HUDEP-2 (cell line): ENCODE measurements around the gene SLC28A2.
"Not testable (repeated sequence)": the region's sequence is repeated elsewhere in the genome, so short reads cannot be mapped to it uniquely, and the experiment has no call there.

Experiments
- DNase-seq, 76 experiments: peaks; one replicate each; lab custom pipeline; 2025; ENCODE audit not compliant: unreplicated experiment in 76 of 76; lab: John Stamatoyannopoulos, UW

Gene SLC28A2

GRCh38 chr15:45251888-45252287, at the start of gene SLC28A2:
Gene SLC28A2, plus strand, starts transcription at chr15:45252234. Its CDS starts 982 bp downstream, at chr15:45253216.
- DNase-seq: no peak

GRCh38 chr15:45203182-45203581, 48.9 kb upstream of the SLC28A2 start:
- no peak for DNase-seq

DNA sequence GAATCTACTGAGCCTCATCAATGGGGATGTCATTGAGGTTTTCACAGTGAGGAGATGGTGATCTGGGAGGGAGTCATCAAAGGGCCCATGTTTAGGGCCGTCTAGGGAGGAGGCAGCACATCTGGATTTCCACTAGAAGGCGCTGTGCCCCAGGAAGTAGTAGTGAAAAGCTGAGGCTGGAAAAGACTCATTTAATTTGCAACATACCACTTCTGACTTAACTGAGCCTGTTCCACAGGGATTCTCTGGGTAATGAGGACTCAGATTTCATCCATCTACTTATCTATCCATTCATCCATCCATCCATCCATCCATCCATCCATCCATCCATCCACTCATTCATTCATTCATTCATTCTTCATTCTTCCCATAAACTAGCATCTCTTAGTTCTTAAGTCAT, 46.8 kb upstream of the SLC28A2 start:
- DNase-seq: peak in 58 of 76 experiments; percentile 2 to 69 (median 34)

DNA sequence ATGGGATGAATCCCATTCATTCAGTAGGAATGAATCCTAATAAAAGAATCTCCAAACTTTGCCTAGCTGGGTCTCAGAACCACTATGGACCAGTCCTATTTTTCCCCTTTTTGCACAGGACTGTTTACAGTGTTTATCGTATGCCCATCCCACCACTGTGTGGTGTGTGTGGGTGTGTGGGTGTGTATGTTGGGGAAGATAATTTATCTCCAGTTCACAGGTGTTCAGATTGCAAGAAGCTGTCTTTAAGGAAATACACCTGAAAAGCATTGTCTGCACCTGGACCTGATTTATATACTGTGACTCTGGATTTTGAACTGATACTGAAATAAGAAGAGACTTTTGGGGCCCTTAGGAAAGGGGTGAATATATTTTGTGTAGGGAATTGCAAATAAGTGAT, 39.5 kb upstream of the SLC28A2 start:
- peak in 1 of 76 experiments; percentile 11 for DNase-seq

DNA sequence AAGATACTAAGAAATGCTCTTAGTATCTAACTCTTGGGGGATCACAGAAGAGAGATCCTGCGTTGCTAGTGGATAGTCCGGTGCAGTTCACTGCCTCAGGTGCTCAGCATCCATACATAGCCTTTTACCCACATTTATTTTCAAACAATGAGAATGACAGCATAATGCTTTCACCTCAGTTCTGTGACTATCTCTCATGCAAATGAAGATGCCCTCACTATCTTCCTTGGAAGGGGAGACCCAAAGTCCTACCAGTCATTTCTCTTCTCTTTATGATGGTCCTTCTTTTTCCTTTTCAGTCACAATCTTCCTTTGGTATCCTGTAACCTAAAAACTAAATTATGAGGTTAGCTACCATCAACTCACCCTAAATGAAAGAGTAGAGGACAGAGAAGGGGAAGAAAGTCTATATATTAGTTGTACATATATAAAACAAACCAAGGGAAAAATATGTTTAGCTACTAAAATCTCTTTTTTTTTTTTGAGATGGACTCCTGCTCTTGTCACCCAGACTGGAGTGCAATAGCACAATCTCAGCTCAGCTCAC, 30.9 kb upstream of the SLC28A2 start:
- no peak for DNase-seq

- DNase-seq: no peak
Observed at GRCh38 chr15:45221967-45222366, 30.1 kb upstream of the SLC28A2 start.

- DNase-seq: no peak
Observed at GRCh38 chr15:45224621-45225217, 27.3 kb upstream of the SLC28A2 start.

DNA sequence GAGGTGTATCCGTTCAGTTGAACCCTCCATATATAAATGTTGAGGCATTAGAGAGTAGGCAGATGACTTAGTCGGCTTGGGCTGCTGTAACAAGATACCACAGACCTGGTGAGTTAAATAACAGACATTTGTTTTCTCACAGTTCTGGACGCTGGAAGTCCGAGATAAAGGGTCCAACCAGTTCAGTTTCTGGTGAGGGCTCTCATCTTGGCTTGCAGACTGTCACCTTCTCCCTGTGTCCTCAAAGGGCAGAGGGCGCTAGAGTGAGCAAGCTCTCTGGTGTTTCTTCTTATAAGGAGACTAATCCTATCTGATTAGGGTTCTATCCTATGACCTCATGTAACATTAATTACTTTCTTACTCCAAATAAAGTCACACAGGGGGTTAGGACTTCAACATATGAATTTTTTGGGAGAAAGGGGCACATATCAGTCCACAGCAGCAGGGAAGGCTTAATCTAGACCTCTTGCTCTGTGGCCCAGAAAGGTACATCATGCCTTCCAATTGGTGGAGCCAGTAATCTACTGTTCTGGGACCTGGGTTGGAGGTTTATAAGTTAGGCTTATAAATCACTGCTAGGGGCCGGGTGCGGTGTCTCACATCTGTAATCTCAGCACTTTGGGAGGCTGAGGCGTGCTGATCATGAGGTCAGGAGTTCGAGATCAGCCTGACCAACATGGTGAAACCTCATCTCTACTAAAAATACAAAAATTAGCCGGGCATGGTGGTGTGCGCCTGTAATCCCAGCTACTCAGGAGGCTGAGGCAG, 26.3 kb upstream of the SLC28A2 start:
- peak in 5 of 76 experiments; percentile 2 to 19 (median 5) for DNase-seq

DNA sequence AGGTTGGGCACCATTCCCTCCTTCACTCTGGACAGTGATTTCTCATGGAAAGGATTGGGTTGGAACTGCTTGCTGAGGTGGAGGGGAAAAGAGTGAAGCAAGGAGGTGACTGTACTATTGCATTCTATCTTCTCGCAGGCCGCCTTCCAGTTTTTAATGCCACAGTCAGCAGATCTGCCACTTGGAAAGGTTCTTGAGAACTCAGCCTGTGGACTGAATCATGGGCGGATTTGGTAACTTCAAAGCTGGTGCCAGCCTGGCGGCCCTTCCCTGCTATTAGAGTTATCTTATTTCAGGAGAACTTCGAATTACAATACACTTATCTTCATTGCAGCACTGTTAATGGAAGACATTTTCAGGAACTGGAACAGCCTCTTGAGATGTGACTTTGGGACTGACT, 23.1 kb upstream of the SLC28A2 start:
- DNase-seq: no peak

DNA sequence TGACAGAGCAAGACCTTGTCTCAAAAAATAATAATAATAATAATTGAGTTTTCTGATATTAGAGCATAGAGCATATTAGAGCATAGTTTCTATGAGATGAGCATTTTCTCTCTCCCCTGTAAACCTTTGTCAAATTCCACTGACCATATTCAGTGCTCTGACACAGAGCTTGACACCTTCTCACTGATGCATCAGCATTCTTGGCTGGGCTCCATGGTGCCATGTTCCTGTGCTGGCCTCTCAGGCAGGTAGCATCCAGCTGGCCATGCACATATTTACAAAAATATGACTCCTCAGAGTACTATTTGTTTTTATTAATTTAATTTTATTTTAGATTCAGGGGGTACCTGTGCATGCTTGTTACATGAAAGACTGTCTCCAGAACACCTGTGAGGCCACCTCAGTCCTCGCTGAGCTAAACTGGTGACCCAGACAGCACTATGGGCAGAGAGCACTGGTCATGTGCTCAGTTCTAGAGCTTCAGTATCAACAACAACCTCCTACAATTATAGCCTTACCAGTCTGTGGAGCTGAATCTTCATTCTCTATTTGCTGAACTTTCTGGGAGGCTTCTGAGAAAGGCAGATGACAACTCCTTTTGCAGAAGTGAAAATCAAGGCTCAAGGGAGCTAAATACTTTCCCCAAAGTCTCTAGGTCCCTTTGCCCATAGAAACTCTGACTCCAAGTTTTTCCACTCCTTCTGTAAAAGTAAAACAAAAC, 21.6 kb upstream of the SLC28A2 start:
- DNase-seq: no peak

- no peak for DNase-seq
Observed at GRCh38 chr15:45231132-45231531, 20.9 kb upstream of the SLC28A2 start.

DNA sequence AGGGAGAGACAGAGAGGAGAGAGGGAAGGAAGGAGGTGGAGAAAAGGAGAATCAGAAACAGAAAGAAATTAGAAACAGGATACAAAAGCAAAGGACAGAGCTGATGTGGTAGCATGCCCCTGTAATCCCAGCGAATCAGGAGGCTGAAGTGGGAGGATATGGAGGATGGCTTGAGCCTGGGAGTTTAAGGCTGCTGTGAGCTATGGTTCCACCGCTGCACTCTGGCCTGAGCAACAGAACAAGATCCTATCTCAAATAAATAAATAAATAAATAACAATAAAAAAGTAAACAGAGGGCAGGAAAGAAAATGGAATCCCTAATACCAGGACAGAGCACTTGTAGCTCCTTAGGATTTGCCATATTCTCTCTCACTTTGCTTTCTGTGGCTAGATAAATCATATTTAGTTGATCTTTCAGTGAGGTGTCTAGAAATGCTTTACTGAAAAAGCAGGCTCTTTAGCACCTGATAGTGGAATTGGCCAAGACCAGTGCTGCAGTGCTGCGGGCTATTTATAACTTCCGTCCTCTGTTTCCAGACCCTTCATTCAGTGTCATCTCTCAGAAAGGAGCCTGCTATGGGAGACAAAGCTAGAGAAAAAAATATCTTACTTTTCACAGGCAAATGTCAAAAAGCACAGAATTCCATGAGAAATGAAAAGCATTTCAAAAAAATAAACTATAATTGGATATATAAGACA, 20.0 kb upstream of the SLC28A2 start:
- no peak for DNase-seq

GRCh38 chr15:45234562-45235235, 17.3 kb upstream of the SLC28A2 start:
- DNase-seq: no peak

GRCh38 chr15:45236806-45237205, 15.2 kb upstream of the SLC28A2 start:
- DNase-seq: not testable (repeated sequence)

- DNase-seq: peak in 1 of 76 experiments; percentile 1
Observed at GRCh38 chr15:45242289-45242688, 9.7 kb upstream of the SLC28A2 start.

DNA sequence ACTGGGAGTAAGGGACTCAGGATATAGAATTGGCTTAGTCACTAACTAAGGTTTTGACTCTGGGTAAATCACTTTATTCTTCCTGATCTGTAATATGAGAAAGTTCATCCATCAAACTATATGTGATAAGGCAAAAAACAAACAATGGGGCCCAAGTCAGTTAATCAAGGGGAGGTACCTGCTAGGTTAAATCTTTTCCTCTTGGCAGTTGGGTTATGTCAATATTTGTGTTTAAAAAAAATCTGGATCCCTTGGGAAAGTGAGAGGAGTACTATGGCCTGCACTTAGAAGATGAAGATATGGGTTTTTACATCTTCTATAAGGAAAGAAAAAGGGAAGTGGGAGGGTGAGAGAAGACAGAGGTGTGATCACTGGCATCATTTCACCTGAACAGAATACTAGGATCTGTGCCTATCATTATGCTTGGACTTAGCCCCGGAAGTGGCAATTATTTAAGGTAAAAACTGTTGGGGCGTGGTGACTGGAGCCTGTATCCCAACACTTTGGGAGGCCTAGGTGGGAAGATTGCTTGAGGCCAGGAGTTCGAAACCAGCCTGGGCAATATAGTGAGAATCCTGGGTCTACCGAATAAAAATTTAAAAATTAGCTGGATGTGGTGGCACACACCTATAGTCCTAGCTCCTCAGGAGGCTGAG, 2.8 kb upstream of the SLC28A2 start:
- no peak for DNase-seq

- DNase-seq: no peak
Observed at GRCh38 chr15:45253330-45253729, 1.3 kb downstream of the SLC28A2 start.

DNA sequence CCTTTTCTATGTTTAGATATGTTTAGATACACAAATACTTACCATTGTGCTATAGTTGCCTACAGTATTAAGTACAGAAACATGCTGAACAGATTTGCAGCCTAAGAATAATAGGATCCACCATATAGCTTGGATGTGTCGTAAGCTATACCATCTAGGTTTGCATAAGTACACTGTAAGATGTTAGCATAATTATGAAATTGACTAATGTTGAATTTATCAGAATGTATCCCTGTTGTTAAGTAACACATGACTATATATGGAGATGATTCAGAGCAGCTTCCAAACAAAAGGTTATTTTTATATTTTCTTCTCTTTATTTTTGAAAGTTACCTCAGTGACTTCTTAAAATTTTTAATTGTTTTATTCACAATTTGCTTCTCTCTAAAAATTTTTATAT, 2.4 kb downstream of the SLC28A2 start:
- no peak for DNase-seq

- not testable (repeated sequence) for DNase-seq
Observed at GRCh38 chr15:45254824-45255223, 2.8 kb downstream of the SLC28A2 start.

DNA sequence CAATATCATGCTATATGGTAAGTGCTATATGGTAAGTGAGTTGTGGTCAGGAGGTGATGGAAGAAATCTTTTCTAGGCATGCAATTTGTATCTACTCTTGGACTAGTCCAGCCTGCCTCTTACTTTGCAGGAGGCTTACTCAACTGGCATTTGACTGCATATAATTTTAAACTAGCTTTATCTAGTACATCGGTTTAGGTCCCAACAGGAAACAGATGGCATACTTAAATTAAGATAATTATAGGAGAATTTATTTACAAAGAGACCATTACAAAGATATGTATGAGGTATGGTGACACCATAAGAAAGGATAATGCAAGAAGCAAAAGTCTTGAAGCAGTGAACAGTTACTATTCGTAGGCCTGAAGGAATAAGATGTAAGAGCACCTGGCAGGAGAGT, 7.8 kb downstream of the SLC28A2 start:
- DNase-seq: no peak
